ENCODE data around the gene ABCF3.

DNA sequence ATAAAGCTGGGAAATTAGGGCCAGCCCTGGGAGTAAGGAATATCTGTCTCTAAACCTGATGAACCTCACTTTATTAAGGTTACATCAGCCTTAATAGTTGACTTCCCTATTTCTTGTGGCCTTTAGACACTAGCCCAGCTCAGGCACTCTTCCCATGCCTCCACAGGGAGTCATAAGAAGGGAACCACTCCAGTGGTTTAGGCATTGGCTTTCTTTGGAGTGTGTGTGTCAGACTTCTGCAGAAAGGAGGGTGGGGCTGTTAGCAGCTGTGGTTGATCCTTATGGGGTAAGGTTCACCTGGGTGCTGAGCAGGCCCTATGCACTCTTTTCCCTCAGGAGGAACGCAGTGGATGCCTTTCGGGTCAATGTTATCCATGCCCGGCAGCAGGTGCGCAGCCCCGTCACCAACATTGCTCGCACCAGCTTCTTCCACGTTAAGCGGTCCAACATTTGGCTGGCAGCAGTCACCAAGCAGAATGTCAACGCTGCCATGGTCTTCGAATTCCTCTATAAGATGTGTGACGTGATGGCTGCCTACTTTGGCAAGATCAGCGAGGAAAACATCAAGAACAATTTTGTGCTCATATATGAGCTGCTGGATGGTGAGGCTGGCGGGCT lies 7.4 kb upstream of the ABCF3 start:
- TF ChIP-seq HOXD13 (CRISPR knock-in tag; IDR thresholded peaks at IDR 0.05; ENCODE audit: borderline replicate concordance) (no peak), ZNF785 (tag by site-specific recombination; IDR thresholded peaks at IDR 0.05) (no peak), HOXC10 (CRISPR knock-in tag; IDR thresholded peaks at IDR 0.05) (no peak), ZNF239 (tag by site-specific recombination; IDR thresholded peaks at IDR 0.05) (no peak), ZNF274 (IDR thresholded peaks at IDR 0.05; ENCODE audit: low read length) (no peak), ZNF274 (tag by site-specific recombination; IDR thresholded peaks at IDR 0.05; ENCODE audit: borderline replicate concordance) (no peak)
- TF ChIP-seq, protein P1, sequence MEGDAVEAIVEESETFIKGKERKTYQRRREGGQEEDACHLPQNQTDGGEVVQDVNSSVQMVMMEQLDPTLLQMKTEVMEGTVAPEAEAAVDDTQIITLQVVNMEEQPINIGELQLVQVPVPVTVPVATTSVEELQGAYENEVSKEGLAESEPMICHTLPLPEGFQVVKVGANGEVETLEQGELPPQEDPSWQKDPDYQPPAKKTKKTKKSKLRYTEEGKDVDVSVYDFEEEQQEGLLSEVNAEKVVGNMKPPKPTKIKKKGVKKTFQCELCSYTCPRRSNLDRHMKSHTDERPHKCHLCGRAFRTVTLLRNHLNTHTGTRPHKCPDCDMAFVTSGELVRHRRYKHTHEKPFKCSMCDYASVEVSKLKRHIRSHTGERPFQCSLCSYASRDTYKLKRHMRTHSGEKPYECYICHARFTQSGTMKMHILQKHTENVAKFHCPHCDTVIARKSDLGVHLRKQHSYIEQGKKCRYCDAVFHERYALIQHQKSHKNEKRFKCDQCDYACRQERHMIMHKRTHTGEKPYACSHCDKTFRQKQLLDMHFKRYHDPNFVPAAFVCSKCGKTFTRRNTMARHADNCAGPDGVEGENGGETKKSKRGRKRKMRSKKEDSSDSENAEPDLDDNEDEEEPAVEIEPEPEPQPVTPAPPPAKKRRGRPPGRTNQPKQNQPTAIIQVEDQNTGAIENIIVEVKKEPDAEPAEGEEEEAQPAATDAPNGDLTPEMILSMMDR (tag by site-specific recombination; IDR thresholded peaks at IDR 0.05): no peak
- TF ChIP-seq, protein P2, sequence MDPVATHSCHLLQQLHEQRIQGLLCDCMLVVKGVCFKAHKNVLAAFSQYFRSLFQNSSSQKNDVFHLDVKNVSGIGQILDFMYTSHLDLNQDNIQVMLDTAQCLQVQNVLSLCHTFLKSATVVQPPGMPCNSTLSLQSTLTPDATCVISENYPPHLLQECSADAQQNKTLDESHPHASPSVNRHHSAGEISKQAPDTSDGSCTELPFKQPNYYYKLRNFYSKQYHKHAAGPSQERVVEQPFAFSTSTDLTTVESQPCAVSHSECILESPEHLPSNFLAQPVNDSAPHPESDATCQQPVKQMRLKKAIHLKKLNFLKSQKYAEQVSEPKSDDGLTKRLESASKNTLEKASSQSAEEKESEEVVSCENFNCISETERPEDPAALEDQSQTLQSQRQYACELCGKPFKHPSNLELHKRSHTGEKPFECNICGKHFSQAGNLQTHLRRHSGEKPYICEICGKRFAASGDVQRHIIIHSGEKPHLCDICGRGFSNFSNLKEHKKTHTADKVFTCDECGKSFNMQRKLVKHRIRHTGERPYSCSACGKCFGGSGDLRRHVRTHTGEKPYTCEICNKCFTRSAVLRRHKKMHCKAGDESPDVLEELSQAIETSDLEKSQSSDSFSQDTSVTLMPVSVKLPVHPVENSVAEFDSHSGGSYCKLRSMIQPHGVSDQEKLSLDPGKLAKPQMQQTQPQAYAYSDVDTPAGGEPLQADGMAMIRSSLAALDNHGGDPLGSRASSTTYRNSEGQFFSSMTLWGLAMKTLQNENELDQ (tag by site-specific recombination; IDR thresholded peaks at IDR 0.05; ENCODE audit: low read depth): no peak
- TF ChIP-seq, protein P3, sequence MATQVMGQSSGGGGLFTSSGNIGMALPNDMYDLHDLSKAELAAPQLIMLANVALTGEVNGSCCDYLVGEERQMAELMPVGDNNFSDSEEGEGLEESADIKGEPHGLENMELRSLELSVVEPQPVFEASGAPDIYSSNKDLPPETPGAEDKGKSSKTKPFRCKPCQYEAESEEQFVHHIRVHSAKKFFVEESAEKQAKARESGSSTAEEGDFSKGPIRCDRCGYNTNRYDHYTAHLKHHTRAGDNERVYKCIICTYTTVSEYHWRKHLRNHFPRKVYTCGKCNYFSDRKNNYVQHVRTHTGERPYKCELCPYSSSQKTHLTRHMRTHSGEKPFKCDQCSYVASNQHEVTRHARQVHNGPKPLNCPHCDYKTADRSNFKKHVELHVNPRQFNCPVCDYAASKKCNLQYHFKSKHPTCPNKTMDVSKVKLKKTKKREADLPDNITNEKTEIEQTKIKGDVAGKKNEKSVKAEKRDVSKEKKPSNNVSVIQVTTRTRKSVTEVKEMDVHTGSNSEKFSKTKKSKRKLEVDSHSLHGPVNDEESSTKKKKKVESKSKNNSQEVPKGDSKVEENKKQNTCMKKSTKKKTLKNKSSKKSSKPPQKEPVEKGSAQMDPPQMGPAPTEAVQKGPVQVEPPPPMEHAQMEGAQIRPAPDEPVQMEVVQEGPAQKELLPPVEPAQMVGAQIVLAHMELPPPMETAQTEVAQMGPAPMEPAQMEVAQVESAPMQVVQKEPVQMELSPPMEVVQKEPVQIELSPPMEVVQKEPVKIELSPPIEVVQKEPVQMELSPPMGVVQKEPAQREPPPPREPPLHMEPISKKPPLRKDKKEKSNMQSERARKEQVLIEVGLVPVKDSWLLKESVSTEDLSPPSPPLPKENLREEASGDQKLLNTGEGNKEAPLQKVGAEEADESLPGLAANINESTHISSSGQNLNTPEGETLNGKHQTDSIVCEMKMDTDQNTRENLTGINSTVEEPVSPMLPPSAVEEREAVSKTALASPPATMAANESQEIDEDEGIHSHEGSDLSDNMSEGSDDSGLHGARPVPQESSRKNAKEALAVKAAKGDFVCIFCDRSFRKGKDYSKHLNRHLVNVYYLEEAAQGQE (tag by site-specific recombination; IDR thresholded peaks at IDR 0.05): no peak
